HEK293T (cell line): ENCODE results near the gene RAC3.

ENCODE experiments used
- CTCF ChIA-PET: fragments of 350-600 bp; formaldehyde crosslinking; extraction: SDS; loops from one replicate; lab custom pipeline; 2021; ENCODE audit warnings: antibody characterized with exemption, inconsistent platforms; lab: Yijun Ruan, JAX
- POLR2A ChIA-PET: fragments of 350-600 bp; formaldehyde crosslinking; extraction: SDS; loops from one replicate; lab custom pipeline; 2020; ENCODE audit warnings: antibody characterized with exemption, inconsistent platforms; lab: Yijun Ruan, JAX
- DNase-seq: peaks from one replicate; pipeline ENCODE4 v3.0.0; 2012; ENCODE audit warnings: mixed read lengths; ENCODE audit errors: extremely low spot score
- ARNT ChIP-seq: fragments of 450-650 bp; IDR thresholded peaks from 2 replicates; pipeline ENCODE4 v1.6.1; 2017; ENCODE audit warnings: mild to moderate bottlenecking
- BHLHE40 ChIP-seq: fragments of 450-650 bp; IDR thresholded peaks from 2 replicates; pipeline ENCODE4 v1.6.1; 2016; ENCODE audit warnings: mild to moderate bottlenecking, moderate library complexity, borderline replicate concordance
- CTBP1 ChIP-seq: fragments of 450-650 bp; IDR thresholded peaks from 2 replicates; pipeline ENCODE4 v1.6.1; 2016; ENCODE audit warnings: borderline replicate concordance
- ELF4 ChIP-seq: fragments of 450-650 bp; IDR thresholded peaks from 2 replicates; pipeline ENCODE4 v1.6.1; 2017; ENCODE audit warnings: antibody characterized with exemption
- FOXA1 ChIP-seq: fragments of 450-650 bp; IDR thresholded peaks from 2 replicates; pipeline ENCODE4 v1.6.1; 2016; ENCODE audit warnings: mild to moderate bottlenecking
- FOXK2 ChIP-seq: fragments of 450-650 bp; IDR thresholded peaks from 2 replicates; pipeline ENCODE4 v1.6.1; 2016; ENCODE audit warnings: mild to moderate bottlenecking
- FOXM1 ChIP-seq: fragments of 450-650 bp; IDR thresholded peaks from 2 replicates; pipeline ENCODE4 v1.6.1; 2017; ENCODE audit warnings: mild to moderate bottlenecking, borderline replicate concordance
- HDGF ChIP-seq: fragments of 450-650 bp; IDR thresholded peaks from 2 replicates; pipeline ENCODE4 v1.6.1; 2017; ENCODE audit warnings: antibody characterized with exemption, borderline replicate concordance
- L3MBTL2 ChIP-seq: fragments of 450-650 bp; conservative IDR thresholded peaks from 2 replicates; pipeline ENCODE4 v1.6.1; 2016; ENCODE audit warnings: mild to moderate bottlenecking
- LEF1 ChIP-seq: fragments of 450-650 bp; IDR thresholded peaks from 2 replicates; pipeline ENCODE4 v1.6.1; 2017; ENCODE audit warnings: mild to moderate bottlenecking, borderline replicate concordance
- NFRKB ChIP-seq: fragments of 450-650 bp; IDR thresholded peaks from 2 replicates; pipeline ENCODE4 v1.6.1; 2016; ENCODE audit warnings: mild to moderate bottlenecking, moderate library complexity
- SP1 ChIP-seq: fragments of 450-650 bp; IDR thresholded peaks from 2 replicates; pipeline ENCODE4 v1.6.1; 2017
- SUZ12 ChIP-seq: fragments of 450-650 bp; IDR thresholded peaks from 2 replicates; pipeline ENCODE4 v1.6.1; 2016; ENCODE audit warnings: mild to moderate bottlenecking
- TARDBP ChIP-seq: fragments of 450-650 bp; IDR thresholded peaks from 2 replicates; pipeline ENCODE4 v1.6.1; 2016
- ZNF384 ChIP-seq: fragments of 450-650 bp; IDR thresholded peaks from 2 replicates; pipeline ENCODE4 v1.6.1; 2016
- TF ChIP-seq, protein P1 (sequence below): fragments of 450-650 bp; IDR thresholded peaks from 2 replicates; pipeline ENCODE4 v1.6.1; 2016

RAC3 gene

DNA sequence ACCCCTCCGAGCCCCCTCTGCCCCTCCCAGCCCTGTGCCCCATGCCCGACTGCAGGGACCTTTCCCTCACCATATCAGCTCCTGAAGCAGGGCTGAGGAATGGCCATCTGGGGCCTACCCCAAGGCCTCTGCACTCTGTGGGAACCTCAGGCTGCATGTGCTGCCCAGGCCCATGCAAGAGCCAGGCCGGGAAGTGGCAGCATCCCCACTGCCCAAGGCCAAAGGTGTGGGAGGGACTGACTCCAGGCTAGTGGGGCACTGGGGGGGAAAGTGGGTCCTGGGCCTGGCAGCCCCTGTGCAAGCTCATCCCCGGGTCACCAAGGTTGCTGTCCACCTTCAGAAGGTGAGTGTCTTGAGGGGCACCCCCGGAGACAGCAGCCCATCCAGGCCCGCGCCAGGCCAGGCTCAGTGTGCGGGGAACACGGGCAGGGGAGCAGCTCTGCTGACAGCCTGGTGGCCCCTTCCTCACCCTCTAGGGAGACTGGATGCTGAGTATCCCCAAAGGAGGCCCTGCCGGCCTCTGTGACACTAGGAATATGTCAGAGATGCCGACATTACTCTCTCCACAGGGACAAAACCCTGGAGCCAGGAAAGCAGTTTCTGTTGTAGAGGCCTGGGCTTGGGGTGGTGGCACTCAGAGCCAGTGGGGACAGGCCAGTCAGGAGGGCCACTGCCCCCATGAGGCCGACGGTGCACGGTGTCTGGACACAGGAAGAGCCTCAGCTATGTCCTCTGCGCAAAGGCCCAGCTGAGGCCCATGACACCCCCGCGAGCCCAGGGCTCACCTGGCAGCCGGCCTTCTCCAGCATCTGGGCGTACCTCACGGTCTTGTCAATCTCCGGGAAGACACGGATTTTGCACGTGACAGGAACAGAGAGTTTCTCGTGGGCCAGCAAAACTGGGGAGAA is 30.9 kb downstream of the RAC3 start:
- no peak for DNase-seq
- ChIA-PET POLR2A (interaction anchor here (1.3 to 6.8 kb wide), 3 partner anchors 8 to 27 kb away, joined by 5 to 46 read pairs (median 6); partner anchors contain the start of genes DCXR, GPS1 and RFNG), CTCF (no interaction called here)
- TF ChIP-seq LEF1, result no peak
- TF ChIP-seq, protein P1, sequence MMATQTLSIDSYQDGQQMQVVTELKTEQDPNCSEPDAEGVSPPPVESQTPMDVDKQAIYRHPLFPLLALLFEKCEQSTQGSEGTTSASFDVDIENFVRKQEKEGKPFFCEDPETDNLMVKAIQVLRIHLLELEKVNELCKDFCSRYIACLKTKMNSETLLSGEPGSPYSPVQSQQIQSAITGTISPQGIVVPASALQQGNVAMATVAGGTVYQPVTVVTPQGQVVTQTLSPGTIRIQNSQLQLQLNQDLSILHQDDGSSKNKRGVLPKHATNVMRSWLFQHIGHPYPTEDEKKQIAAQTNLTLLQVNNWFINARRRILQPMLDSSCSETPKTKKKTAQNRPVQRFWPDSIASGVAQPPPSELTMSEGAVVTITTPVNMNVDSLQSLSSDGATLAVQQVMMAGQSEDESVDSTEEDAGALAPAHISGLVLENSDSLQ, result no peak

DNA sequence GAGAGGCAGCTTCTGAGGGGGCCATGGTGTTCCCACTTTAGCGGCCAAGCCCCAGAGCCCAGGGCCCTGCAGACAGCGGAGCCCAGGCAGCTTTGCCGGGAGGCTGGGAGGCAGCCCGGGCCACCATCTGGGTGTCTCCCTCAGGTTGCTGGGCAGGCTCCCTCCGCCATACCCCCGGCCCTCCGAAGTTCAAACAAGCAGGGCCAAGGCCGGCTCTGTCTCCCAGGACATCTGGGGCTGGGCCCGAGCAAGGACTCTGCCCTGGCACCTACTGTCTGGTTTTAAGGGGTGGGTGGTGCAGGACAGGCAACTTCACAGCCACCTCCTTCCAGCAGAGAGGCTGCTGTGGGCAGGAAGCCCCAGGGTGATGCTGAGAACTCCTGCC is 31.5 kb downstream of the RAC3 start:
- ChIA-PET POLR2A (interaction anchor here (0.7 to 6.8 kb wide), 7 partner anchors 9 to 36 kb away, joined by 3 to 46 read pairs (median 5); partner anchors contain the start of genes DCXR, FASN, GPS1 and RAC3), CTCF (no interaction called here)
- no peak for TF ChIP-seq HDGF
- DNase-seq, result no peak

DNA sequence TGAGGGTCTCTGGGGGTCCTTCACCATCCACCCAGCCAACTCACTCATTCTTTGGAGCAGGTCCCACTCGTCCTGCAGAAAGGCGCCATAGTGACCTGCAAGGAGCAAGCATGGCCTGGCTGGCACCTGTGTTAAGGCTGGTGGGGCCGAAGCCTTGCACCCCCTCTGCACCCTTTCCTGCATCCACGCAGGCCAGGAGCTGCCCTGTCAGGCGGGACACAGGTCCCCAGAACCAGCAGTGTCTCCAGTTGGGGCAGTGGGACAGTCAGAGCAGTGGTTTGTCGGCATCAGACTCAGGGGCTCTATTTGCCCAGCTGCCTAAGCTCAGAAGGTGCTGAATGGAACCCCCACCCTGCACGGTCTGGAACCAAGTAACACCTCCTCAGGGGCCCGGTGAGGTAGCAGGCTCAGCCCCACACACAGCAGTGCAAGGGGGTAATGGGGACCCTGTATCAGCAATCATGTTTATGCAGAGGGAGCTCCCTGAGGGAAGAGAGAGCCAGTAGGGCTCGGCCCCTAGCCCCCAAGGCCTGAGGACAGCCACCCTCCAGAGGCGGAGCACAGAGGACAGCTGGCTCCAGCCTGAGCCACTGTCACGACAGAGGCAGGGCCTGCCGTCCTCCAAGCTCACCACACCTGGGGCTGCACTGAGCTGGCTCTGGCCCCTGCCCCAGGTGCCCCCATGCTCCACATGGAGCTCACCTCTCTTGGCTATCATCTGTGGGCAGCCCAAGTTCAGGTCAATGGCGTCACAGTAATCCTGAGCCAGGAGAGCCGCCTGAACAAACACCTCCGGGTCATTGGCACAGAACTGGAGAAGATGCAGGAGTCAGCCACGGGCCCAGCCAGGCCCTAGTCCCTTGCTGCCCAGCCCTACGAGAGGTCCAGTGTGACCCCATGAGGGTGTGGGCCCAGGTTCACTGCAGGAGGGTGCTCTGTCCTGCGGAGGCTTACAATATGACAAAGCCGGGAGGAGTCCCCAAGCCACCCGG is 32.2 kb downstream of the RAC3 start:
- ChIA-PET CTCF (no interaction called here), POLR2A (interaction anchor here (0.7 to 6.8 kb wide), 9 partner anchors 10 to 130 kb away, joined by 3 to 46 read pairs (median 4); partner anchors contain the start of genes DCXR, FASN, GPS1 and RAC3)
- DNase-seq, result no peak
- TF ChIP-seq FOXM1 (no peak), FOXK2 (no peak), SP1 (no peak)

DNA sequence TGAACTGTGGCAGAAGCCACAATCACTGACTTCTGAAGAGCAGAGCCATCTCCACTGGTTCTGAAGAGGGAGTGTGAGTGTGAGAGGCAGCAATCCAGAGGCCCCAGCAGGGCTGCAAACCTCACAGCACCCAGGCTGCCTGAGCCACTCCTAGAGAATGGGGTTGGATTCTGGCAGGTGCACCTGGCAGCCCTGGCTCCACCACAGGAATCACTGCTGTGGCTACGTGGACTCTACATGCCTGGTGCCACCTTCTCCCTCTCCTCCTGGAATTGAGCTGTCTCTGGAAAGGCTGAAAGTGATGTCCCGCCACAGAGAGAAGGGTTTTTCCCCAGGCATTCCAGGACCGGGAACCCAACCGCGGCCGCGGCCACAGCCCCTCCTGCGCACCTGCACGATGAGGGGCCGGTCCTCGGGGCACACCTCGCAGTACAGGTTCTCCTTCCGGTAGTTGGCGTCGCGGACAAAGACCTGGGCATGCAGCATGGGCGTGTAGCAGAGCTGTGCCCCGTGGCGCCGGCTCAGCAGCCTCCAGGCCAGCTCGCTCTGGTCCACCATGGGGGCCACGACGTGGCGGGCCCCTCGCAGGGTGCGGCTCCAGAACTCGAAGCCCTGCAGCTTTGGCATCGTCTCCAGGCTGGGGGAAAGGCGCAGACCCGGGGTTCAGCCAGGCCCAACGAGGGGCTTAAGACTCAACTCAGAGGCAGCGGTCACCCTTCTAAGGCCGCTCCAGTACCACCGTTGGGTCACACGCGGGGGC is 33.1 kb downstream of the RAC3 start:
- ChIA-PET POLR2A (interaction anchor here (1.1 to 6.8 kb wide), 7 partner anchors 10 to 130 kb away, joined by 3 to 46 read pairs (median 9); partner anchors contain the start of genes FASN, GPS1, RAC3 and RFNG), CTCF (no interaction called here)
- 0 out of 2 replicates have a peak, but pooled peaks have one; percentile 23 for TF ChIP-seq L3MBTL2
- no peak for TF ChIP-seq FOXM1
- DNase-seq, result no peak

DNA sequence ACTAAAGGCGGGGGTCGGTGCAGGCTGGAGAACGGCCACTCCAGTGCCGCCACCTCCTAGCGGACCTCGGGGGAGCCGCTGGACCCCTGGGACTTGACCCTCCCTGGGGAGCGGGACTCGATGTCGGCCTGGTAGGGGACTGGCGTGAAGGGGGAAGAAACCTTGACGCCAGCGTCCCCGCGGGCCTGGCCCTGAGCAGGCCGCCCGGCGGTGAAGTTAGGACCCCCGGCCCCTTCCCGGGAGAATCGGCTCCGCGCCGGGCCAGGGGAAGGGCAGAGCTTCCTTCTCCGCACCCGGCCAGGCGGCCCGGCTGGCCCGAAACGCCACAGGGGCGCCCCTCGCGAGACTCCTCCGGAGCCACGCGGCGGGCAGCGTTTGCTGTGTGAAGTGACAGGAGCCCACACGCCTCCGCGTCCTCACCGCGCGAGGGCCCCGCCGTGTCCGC is 33.7 kb downstream of the RAC3 start:
- CTCF ChIA-PET, result no interaction called here

DNA sequence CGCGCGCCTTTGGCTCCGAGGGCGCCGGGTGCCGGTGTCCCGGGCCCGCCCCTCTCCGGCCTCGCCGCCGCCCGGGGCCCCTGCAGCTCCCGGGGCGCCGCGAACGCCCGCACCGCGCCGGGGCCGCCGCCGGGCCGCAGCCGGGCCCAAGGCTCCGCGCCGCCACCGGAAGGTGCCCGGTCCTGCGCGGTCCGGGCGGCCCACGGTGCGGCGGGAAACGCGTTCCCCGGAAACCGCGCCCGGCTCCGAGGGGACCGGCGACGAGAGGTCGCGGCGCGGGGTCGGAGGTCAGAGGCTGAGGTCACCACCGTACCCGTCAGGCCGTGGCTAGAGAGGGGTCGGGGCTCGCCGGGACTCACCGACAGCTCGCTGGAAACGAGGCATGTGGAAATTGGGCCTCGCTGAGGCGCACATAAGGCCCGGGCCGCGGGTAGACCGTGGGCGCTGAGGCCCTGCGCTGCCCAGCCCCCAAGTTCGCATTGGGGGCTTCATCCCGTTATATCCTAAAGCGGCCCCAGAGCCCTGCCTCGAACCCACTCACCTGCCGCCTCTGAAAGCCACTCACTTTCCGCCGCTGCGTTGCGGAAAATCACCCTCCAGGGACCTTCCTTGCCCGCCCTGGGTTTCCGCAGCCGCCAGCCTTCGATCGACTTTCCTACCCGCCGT is 34.3 kb downstream of the RAC3 start, which contains the start of gene DUS1L:
DUS1L (minus strand) TSS at position 167 of the 666 bp plus-strand sequence. CDS start 745 bp downstream, outside the sequence.
- DNase-seq, result peak; percentile 86
- ChIA-PET POLR2A (interaction anchor here (0.6 to 6.8 kb wide), 11 partner anchors 11 to 36 kb away, joined by 3 to 46 read pairs (median 3); partner anchors contain the start of genes DCXR, FASN, GPS1 and RAC3), CTCF (no interaction called here)
- TF ChIP-seq TARDBP (no peak), FOXK2 (no peak), CTBP1 (no peak; the same call in 1 of the 2 replicates), FOXM1 (peak; percentile 89), LEF1 (peak; percentile 68; the same call in 1 of the 2 replicates), NFRKB (no peak), FOXA1 (no peak), ELF4 (no peak), ARNT (peak; percentile 88), BHLHE40 (no peak), SP1 (no peak), L3MBTL2 (peak; percentile 44; the same call in 1 of the 2 replicates), SUZ12 (no peak)
- TF ChIP-seq, protein P1, result no peak

More for the DNA sequence above, 33.7 kb downstream of the RAC3 start:
- no peak for TF ChIP-seq FOXK2
- no peak for TF ChIP-seq SP1
- TF ChIP-seq ELF4, result no peak
- no peak for TF ChIP-seq BHLHE40
- TF ChIP-seq HDGF, result no peak
- no peak for TF ChIP-seq FOXA1
- TF ChIP-seq L3MBTL2, result no peak
- TF ChIP-seq FOXM1, result no peak
- no peak for TF ChIP-seq ARNT
- TF ChIP-seq LEF1, result no peak
- TF ChIP-seq TARDBP, result no peak
- TF ChIP-seq NFRKB, result no peak
- TF ChIP-seq ZNF384, result no peak
- TF ChIP-seq CTBP1, result no peak
- POLR2A ChIA-PET, result interaction anchor here (0.9 to 6.8 kb wide), 8 partner anchors 11 to 35 kb away, joined by 3 to 46 read pairs (median 6); partner anchors contain the start of genes DCXR, FASN, GPS1 and RFNG
- DNase-seq, result no peak
